GM23338 (cell line): Measurements from ENCODE around the gene HPCA.

ENCODE experiments used
- CREB1 ChIP-seq: fragments of 250-450 bp; sonication (Bioruptor Pico); IDR thresholded peaks from 2 replicates; pipeline ENCODE4 v1.5.0; 2020; ENCODE audit warnings: low read depth, mild to moderate bottlenecking, moderate library complexity
- CTCF ChIP-seq, 2 experiments: fragments of 200-600 bp in 1 of 2; sonication (generic) in 1 of 2; conservative IDR thresholded peaks; 2 replicates each; pipeline versions ENCODE4 v1.5.1 to v1.6.1; 2016 to 2017; ENCODE audit warnings: antibody characterized with exemption in 2 of 2, low read depth in 2 of 2, mild to moderate bottlenecking in 2 of 2, moderate library complexity in 1 of 2
- EZH2 ChIP-seq: fragments of 200-600 bp; sonication (generic); IDR thresholded peaks from one replicate; pipeline ENCODE4 v1.8.0; 2017; ENCODE audit warnings: antibody characterized with exemption, mild to moderate bottlenecking, low read depth; ENCODE audit not compliant: unreplicated experiment
- EZH2phosphoT487 ChIP-seq: fragments of 200-600 bp; sonication (generic); IDR thresholded peaks from one replicate; pipeline ENCODE4 v1.8.1; 2018; ENCODE audit warnings: antibody characterized with exemption; ENCODE audit not compliant: unreplicated experiment
- POLR2AphosphoS5 ChIP-seq: IDR thresholded peaks from 2 replicates; pipeline ENCODE4 v1.6.1; 2016; ENCODE audit warnings: antibody characterized with exemption, low read depth
- STAT1 ChIP-seq: IDR thresholded peaks from one replicate; pipeline ENCODE4 v1.6.1; 2016; ENCODE audit warnings: antibody characterized with exemption; ENCODE audit not compliant: unreplicated experiment

GRCh38 chr1:32885676-32886003 lies 651 bp upstream of the HPCA start:
- TF ChIP-seq EZH2phosphoT487 = no peak
- TF ChIP-seq CTCF (conservative IDR thresholded peaks at IDR 0.05; ENCODE audit: low read depth in 2 of 2) = no peak
- TF ChIP-seq POLR2AphosphoS5 = no peak
- TF ChIP-seq CREB1 = no peak
- no peak for TF ChIP-seq EZH2
- no peak for TF ChIP-seq STAT1
